ENCODE data around the gene MORN5.

- no peak for TF ChIP-seq CTCF (IDR thresholded peaks at IDR 0.05)
- no peak for TF ChIP-seq KDM1A (IDR thresholded peaks at IDR 0.05; ENCODE audit: low read depth)
- TF ChIP-seq POLR2A (IDR thresholded peaks at IDR 0.05; ENCODE audit: low read length): no peak
Measured at GRCh38 chr9:122143296-122143695, 16.4 kb upstream of the MORN5 start.
